ENCODE measurements around the gene NACA2. TPM values are rescaled to one million over a fixed set of nuclear protein-coding genes. Genes with fewer than 3 reads are reported as not detected.
"Not testable (repeated sequence)": the region's sequence is repeated elsewhere in the genome, so short reads cannot be mapped to it uniquely, and the experiment has no call there.

The NACA2 gene
- total and polyA plus RNA-seq, 4 experiments from 2014 or later = not detected

GRCh38 chr17:61562287-61562686 lies 28.7 kb downstream of the NACA2 start:
- CTCF ChIA-PET (ENCODE audit: partially characterized antibody) = no interaction called here
- intact Hi-C loops (cut with micrococcal nuclease) = no loop called here
- H3K4me3 ChIP-seq (ENCODE audit: low read length in 2 of 2) = no peak overlapping the region
- no peaks in the 10 kb centered on the region for H3K4me1 ChIP-seq (ENCODE audit: insufficient read depth, low read length)
- Mint-ChIP-seq H3K27me3 (peaks cover 13 to 15% of the 10 kb centered on the region in 2 donors), H3K4me3 (no peak overlapping the region), H3K9me3 (no peaks in the 10 kb centered on the region), H3K36me3 (no peaks in the 10 kb centered on the region), H3K4me1 (no peaks in the 10 kb centered on the region), H3K27ac (no peak overlapping the region)
- no peak overlapping the region for H3K27ac ChIP-seq (ENCODE audit: low read depth, low read length)
- no peak for DNase-seq
- H3K9me3 ChIP-seq (ENCODE audit: control insufficient read depth in 1 of 2, low read length in 2 of 2) = no peaks in the 10 kb centered on the region
- peaks cover 4% of the 10 kb centered on the region for H3K27me3 ChIP-seq (ENCODE audit: insufficient read depth, low read length)
- no peaks in the 10 kb centered on the region for H3K36me3 ChIP-seq (ENCODE audit: insufficient read depth, low read length)
- POLR2A ChIA-PET (ENCODE audit: partially characterized antibody) = no interaction called here

- H3K27ac Mint-ChIP-seq = no peak overlapping the region
- Histone ChIP-seq H3K4me1 (ENCODE audit: insufficient read depth, low read length) (no peaks in the 10 kb centered on the region), H3K27me3 (ENCODE audit: insufficient read depth, low read length) (peaks cover 4% of the 10 kb centered on the region), H3K27ac (ENCODE audit: low read depth, low read length) (no peak overlapping the region), H3K36me3 (ENCODE audit: insufficient read depth, low read length) (no peaks in the 10 kb centered on the region), H3K4me3 (ENCODE audit: low read length in 2 of 2) (no peak overlapping the region), H3K9me3 (ENCODE audit: control insufficient read depth in 1 of 2, low read length in 2 of 2) (no peaks in the 10 kb centered on the region)
- no peak for DNase-seq
- ChIA-PET CTCF (ENCODE audit: partially characterized antibody) (no interaction called here), POLR2A (ENCODE audit: partially characterized antibody) (no interaction called here)
- intact Hi-C loops (cut with micrococcal nuclease) = no loop called here
- H3K4me1 Mint-ChIP-seq = no peaks in the 10 kb centered on the region
- no peaks in the 10 kb centered on the region for H3K9me3 Mint-ChIP-seq
- no peaks in the 10 kb centered on the region for H3K36me3 Mint-ChIP-seq
- H3K4me3 Mint-ChIP-seq = no peak overlapping the region
- peaks cover 13 to 21% of the 10 kb centered on the region in 2 donors for H3K27me3 Mint-ChIP-seq
Observed at GRCh38 chr17:61561354-61561753, 29.7 kb downstream of the NACA2 start.

- Mint-ChIP-seq H3K4me3 (no peak overlapping the region), H3K4me1 (peaks cover 0 to 4% (median 0%) of the 10 kb centered on the region in 4 donors), H3K36me3 (no peaks in the 10 kb centered on the region), H3K27me3 (peaks cover 14 to 22% of the 10 kb centered on the region in 2 donors), H3K9me3 (no peaks in the 10 kb centered on the region), H3K27ac (no peak overlapping the region)
- Histone ChIP-seq H3K27me3 (ENCODE audit: insufficient read depth, low read length) (peaks cover 4% of the 10 kb centered on the region), H3K9me3 (ENCODE audit: control insufficient read depth in 1 of 2, low read length in 2 of 2) (no peaks in the 10 kb centered on the region), H3K4me3 (ENCODE audit: low read length in 2 of 2) (no peak overlapping the region), H3K27ac (ENCODE audit: low read depth, low read length) (no peak overlapping the region), H3K36me3 (ENCODE audit: insufficient read depth, low read length) (no peaks in the 10 kb centered on the region), H3K4me1 (ENCODE audit: insufficient read depth, low read length) (no peaks in the 10 kb centered on the region)
- POLR2A ChIA-PET (ENCODE audit: partially characterized antibody) = no interaction called here
- CTCF ChIA-PET (ENCODE audit: partially characterized antibody) = no interaction called here
- no peak for DNase-seq
- intact Hi-C loops (cut with micrococcal nuclease) = no loop called here
Observed at GRCh38 chr17:61560071-61560470, 30.9 kb downstream of the NACA2 start.

GRCh38 chr17:61556224-61557188 lies 34.5 kb downstream of the NACA2 start:
- H3K27me3 ChIP-seq (ENCODE audit: insufficient read depth, low read length) = no peaks in the 10 kb centered on the region
- no peak for DNase-seq
- peaks cover 21 to 27% of the 10 kb centered on the region in 2 donors for H3K27me3 Mint-ChIP-seq
- H3K4me1 ChIP-seq (ENCODE audit: insufficient read depth, low read length) = no peaks in the 10 kb centered on the region
- intact Hi-C loops (cut with micrococcal nuclease) = no loop called here
- ChIA-PET CTCF (ENCODE audit: partially characterized antibody) (no interaction called here), POLR2A (ENCODE audit: partially characterized antibody) (no interaction called here)
- H3K4me3 ChIP-seq (ENCODE audit: low read length in 2 of 2) = no peak overlapping the region
- H3K36me3 ChIP-seq (ENCODE audit: insufficient read depth, low read length) = no peaks in the 10 kb centered on the region
- no peaks in the 10 kb centered on the region for H3K36me3 Mint-ChIP-seq
- H3K4me1 Mint-ChIP-seq = peaks cover 0 to 8% (median 0%) of the 10 kb centered on the region in 4 donors
- H3K4me3 Mint-ChIP-seq = no peak overlapping the region
- no peak overlapping the region for H3K27ac ChIP-seq (ENCODE audit: low read depth, low read length)
- no peaks in the 10 kb centered on the region for H3K9me3 ChIP-seq (ENCODE audit: control insufficient read depth in 1 of 2, low read length in 2 of 2)
- H3K27ac Mint-ChIP-seq = no peak overlapping the region
- H3K9me3 Mint-ChIP-seq = no peaks in the 10 kb centered on the region

GRCh38 chr17:61555127-61555566 lies 35.9 kb downstream of the NACA2 start:
- peaks cover 24 to 25% of the 10 kb centered on the region in 2 donors for H3K27me3 Mint-ChIP-seq
- POLR2A ChIA-PET (ENCODE audit: partially characterized antibody) = no interaction called here
- CTCF ChIA-PET (ENCODE audit: partially characterized antibody) = no interaction called here
- no peaks in the 10 kb centered on the region for H3K36me3 Mint-ChIP-seq
- peak in 1 of 5 donors; percentile 19 for DNase-seq
- Histone ChIP-seq H3K27me3 (ENCODE audit: insufficient read depth, low read length) (no peaks in the 10 kb centered on the region), H3K27ac (ENCODE audit: low read depth, low read length) (no peak overlapping the region), H3K4me1 (ENCODE audit: insufficient read depth, low read length) (no peaks in the 10 kb centered on the region), H3K36me3 (ENCODE audit: insufficient read depth, low read length) (no peaks in the 10 kb centered on the region), H3K4me3 (ENCODE audit: low read length in 2 of 2) (no peak overlapping the region), H3K9me3 (ENCODE audit: control insufficient read depth in 1 of 2, low read length in 2 of 2) (no peaks in the 10 kb centered on the region)
- peak overlapping the region in 1 of 8 donors; percentile 47 for H3K4me3 Mint-ChIP-seq
- intact Hi-C loops (cut with micrococcal nuclease) = no loop called here
- H3K27ac Mint-ChIP-seq = no peak overlapping the region
- no peaks in the 10 kb centered on the region for H3K9me3 Mint-ChIP-seq
- H3K4me1 Mint-ChIP-seq = peaks cover 0 to 8% (median 0%) of the 10 kb centered on the region in 4 donors

- Mint-ChIP-seq H3K27me3 (peaks cover 25 to 27% of the 10 kb centered on the region in 2 donors), H3K4me3 (no peak overlapping the region), H3K4me1 (peaks cover 0 to 8% (median 0%) of the 10 kb centered on the region in 4 donors), H3K27ac (no peak overlapping the region), H3K36me3 (no peaks in the 10 kb centered on the region), H3K9me3 (no peaks in the 10 kb centered on the region)
- intact Hi-C loops (cut with micrococcal nuclease) = no loop called here
- no peaks in the 10 kb centered on the region for H3K4me1 ChIP-seq (ENCODE audit: insufficient read depth, low read length)
- H3K4me3 ChIP-seq (ENCODE audit: low read length in 2 of 2) = no peak overlapping the region
- H3K27me3 ChIP-seq (ENCODE audit: insufficient read depth, low read length) = no peaks in the 10 kb centered on the region
- CTCF ChIA-PET (ENCODE audit: partially characterized antibody) = no interaction called here
- no peak overlapping the region for H3K27ac ChIP-seq (ENCODE audit: low read depth, low read length)
- no peak for DNase-seq
- H3K36me3 ChIP-seq (ENCODE audit: insufficient read depth, low read length) = no peaks in the 10 kb centered on the region
- POLR2A ChIA-PET (ENCODE audit: partially characterized antibody) = no interaction called here
- H3K9me3 ChIP-seq (ENCODE audit: control insufficient read depth in 1 of 2, low read length in 2 of 2) = no peaks in the 10 kb centered on the region
Observed at GRCh38 chr17:61554209-61554608, 36.8 kb downstream of the NACA2 start.

- H3K27ac ChIP-seq (ENCODE audit: low read depth, low read length); H3K36me3 Mint-ChIP-seq; H3K36me3 ChIP-seq (ENCODE audit: insufficient read depth, low read length); H3K27me3 ChIP-seq (ENCODE audit: insufficient read depth, low read length); H3K9me3 ChIP-seq (ENCODE audit: control insufficient read depth in 1 of 2, low read length in 2 of 2); H3K9me3 Mint-ChIP-seq; H3K4me1 ChIP-seq (ENCODE audit: insufficient read depth, low read length); H3K4me3 Mint-ChIP-seq; intact Hi-C loops (cut with micrococcal nuclease); DNase-seq; CTCF ChIA-PET (ENCODE audit: partially characterized antibody); POLR2A ChIA-PET (ENCODE audit: partially characterized antibody); H3K27ac Mint-ChIP-seq; H3K4me3 ChIP-seq (ENCODE audit: low read length in 2 of 2); H3K4me1 Mint-ChIP-seq: not testable (repeated sequence)
- H3K27me3 Mint-ChIP-seq = peaks cover 25 to 28% of the 10 kb centered on the region in 2 donors
Observed at GRCh38 chr17:61552560-61552959, 38.5 kb downstream of the NACA2 start.

Measured in CD4-positive, alpha-beta memory T cell (primary cell).